HG02759 (cell line): ENCODE results near the gene NGFR.
"Not testable (repeated sequence)": the region's sequence is repeated elsewhere in the genome, so short reads cannot be mapped to it uniquely, and the experiment has no call there.

ENCODE experiments used
- ATAC-seq: cut with Tn5 transposase; IDR thresholded peaks from one replicate; pipeline ENCODE4 v1.9.1; 2021; ENCODE audit warnings: mild to moderate bottlenecking, moderate library complexity; ENCODE audit not compliant: unreplicated experiment

The NGFR gene

GRCh38 chr17:49496183-49496866 is 1.2 kb downstream of the NGFR start:
- no peak for ATAC-seq

GRCh38 chr17:49496867-49497147 is 1.7 kb downstream of the NGFR start:
- ATAC-seq: no peak

GRCh38 chr17:49497148-49498028 is 2.3 kb downstream of the NGFR start:
- ATAC-seq: no peak

GRCh38 chr17:49498029-49498615 is 3.0 kb downstream of the NGFR start:
- no peak for ATAC-seq

- ATAC-seq: no peak
Observed at GRCh38 chr17:49501496-49501895, 6.4 kb downstream of the NGFR start.

- no peak for ATAC-seq
Observed at GRCh38 chr17:49502254-49502653, 7.2 kb downstream of the NGFR start.

- ATAC-seq: not testable (repeated sequence)
Observed at GRCh38 chr17:49502680-49503079, 7.6 kb downstream of the NGFR start.

GRCh38 chr17:49504369-49504768 is 9.3 kb downstream of the NGFR start:
- no peak for ATAC-seq

GRCh38 chr17:49505854-49506253 is 10.8 kb downstream of the NGFR start:
- ATAC-seq: no peak

GRCh38 chr17:49506282-49506681 is 11.2 kb downstream of the NGFR start:
- no peak for ATAC-seq

GRCh38 chr17:49508061-49508865 is 13.2 kb downstream of the NGFR start:
- ATAC-seq: no peak

GRCh38 chr17:49508866-49509587 is 13.9 kb downstream of the NGFR start:
- no peak for ATAC-seq

- ATAC-seq: no peak
Observed at GRCh38 chr17:49509588-49509917, 14.5 kb downstream of the NGFR start.

GRCh38 chr17:49510059-49510719 is 15.1 kb downstream of the NGFR start:
- no peak for ATAC-seq

GRCh38 chr17:49510720-49511110 is 15.6 kb downstream of the NGFR start:
- ATAC-seq: no peak

- ATAC-seq: no peak
Observed at GRCh38 chr17:49511810-49512209, 16.7 kb downstream of the NGFR start.

- ATAC-seq: no peak
Observed at GRCh38 chr17:49512296-49513043, 17.4 kb downstream of the NGFR start.

GRCh38 chr17:49513044-49513395 is 17.9 kb downstream of the NGFR start:
- ATAC-seq: no peak

GRCh38 chr17:49513641-49514040 is 18.5 kb downstream of the NGFR start:
- no peak for ATAC-seq
